GM18520 (cell line): ENCODE results near the gene MATK.
"Not testable (repeated sequence)": the region's sequence is repeated elsewhere in the genome, so short reads cannot be mapped to it uniquely, and the experiment has no call there.

Experiments
- ATAC-seq: cut with Tn5 transposase; IDR thresholded peaks from one replicate; pipeline ENCODE4 v1.9.1; 2021; ENCODE audit not compliant: unreplicated experiment

MATK gene

GRCh38 chr19:3816148-3816547 is 30.0 kb upstream of the MATK start:
- not testable (repeated sequence) for ATAC-seq

GRCh38 chr19:3814648-3815047 is 28.5 kb upstream of the MATK start:
- no peak for ATAC-seq

- no peak for ATAC-seq
Measured at GRCh38 chr19:3813473-3814392, 27.6 kb upstream of the MATK start.

GRCh38 chr19:3810708-3811355 is 24.7 kb upstream of the MATK start:
- no peak for ATAC-seq

GRCh38 chr19:3809881-3810707 is 23.9 kb upstream of the MATK start:
- no peak for ATAC-seq

- no peak for ATAC-seq
Measured at GRCh38 chr19:3808420-3809143, 22.4 kb upstream of the MATK start.

- ATAC-seq = no peak
Measured at GRCh38 chr19:3807574-3808354, 21.6 kb upstream of the MATK start.

GRCh38 chr19:3807131-3807480 is 20.9 kb upstream of the MATK start:
- ATAC-seq = no peak

- ATAC-seq = no peak
Measured at GRCh38 chr19:3805859-3806258, 19.7 kb upstream of the MATK start.

- no peak for ATAC-seq
Measured at GRCh38 chr19:3804429-3804828, 18.2 kb upstream of the MATK start.

- ATAC-seq = no peak
Measured at GRCh38 chr19:3803986-3804385, 17.8 kb upstream of the MATK start.

GRCh38 chr19:3803114-3803888 is 17.1 kb upstream of the MATK start:
- ATAC-seq = no peak

GRCh38 chr19:3801412-3802096 is 15.4 kb upstream of the MATK start:
- ATAC-seq = no peak

GRCh38 chr19:3800996-3801395 is 14.8 kb upstream of the MATK start:
- ATAC-seq = no peak

- no peak for ATAC-seq
Measured at GRCh38 chr19:3798137-3798536, 12.0 kb upstream of the MATK start.

- no peak for ATAC-seq
Measured at GRCh38 chr19:3796358-3796757, 10.2 kb upstream of the MATK start.

- no peak for ATAC-seq
Measured at GRCh38 chr19:3793799-3794198, 7.6 kb upstream of the MATK start.

GRCh38 chr19:3792114-3792513 is 5.9 kb upstream of the MATK start:
- ATAC-seq = no peak

- ATAC-seq = no peak
Measured at GRCh38 chr19:3790941-3791340, 4.8 kb upstream of the MATK start.
